ENCODE results near the gene EML6. TPM values are rescaled to one million over a fixed set of nuclear protein-coding genes. Genes with fewer than 3 reads are reported as not detected.

The EML6 gene
- total RNA-seq, 4 donors from 2014 or later = 2.3 to 15.1 (median 4.1) TPM

DNA sequence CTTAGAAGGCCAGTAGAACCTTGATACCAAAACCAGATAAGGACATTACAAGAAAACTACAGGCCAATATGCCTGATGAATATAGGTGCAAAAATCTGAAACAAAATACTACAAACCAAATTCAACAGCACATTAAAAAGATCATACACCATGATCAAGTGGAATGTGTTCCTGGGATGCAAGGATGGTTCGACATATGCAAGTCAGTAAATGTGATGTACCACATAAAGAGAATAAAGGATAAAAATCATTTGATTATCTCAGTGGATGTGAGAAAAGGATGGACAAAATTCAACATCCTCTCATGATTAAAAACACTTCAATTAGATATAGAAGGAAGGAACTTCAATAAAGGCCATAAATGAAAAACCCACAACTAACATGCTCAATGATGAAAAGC is 197.2 kb downstream of the EML6 start:
- H3K4me1 ChIP-seq = no peaks in the 10 kb centered on the region
- H3K27me3 ChIP-seq = no peaks in the 10 kb centered on the region
- H3K4me3 ChIP-seq = no peak overlapping the region
- no peak for DNase-seq (ENCODE audit: low spot score in 2 of 2)
- peaks cover 3% of the 10 kb centered on the region for H3K9me3 ChIP-seq
- WGBS = 92% methylated on average over 1 of the region's 1 CpG
- no peak overlapping the region for H3K27ac ChIP-seq
- TF ChIP-seq, protein P1, sequence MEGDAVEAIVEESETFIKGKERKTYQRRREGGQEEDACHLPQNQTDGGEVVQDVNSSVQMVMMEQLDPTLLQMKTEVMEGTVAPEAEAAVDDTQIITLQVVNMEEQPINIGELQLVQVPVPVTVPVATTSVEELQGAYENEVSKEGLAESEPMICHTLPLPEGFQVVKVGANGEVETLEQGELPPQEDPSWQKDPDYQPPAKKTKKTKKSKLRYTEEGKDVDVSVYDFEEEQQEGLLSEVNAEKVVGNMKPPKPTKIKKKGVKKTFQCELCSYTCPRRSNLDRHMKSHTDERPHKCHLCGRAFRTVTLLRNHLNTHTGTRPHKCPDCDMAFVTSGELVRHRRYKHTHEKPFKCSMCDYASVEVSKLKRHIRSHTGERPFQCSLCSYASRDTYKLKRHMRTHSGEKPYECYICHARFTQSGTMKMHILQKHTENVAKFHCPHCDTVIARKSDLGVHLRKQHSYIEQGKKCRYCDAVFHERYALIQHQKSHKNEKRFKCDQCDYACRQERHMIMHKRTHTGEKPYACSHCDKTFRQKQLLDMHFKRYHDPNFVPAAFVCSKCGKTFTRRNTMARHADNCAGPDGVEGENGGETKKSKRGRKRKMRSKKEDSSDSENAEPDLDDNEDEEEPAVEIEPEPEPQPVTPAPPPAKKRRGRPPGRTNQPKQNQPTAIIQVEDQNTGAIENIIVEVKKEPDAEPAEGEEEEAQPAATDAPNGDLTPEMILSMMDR (IDR thresholded peaks at IDR 0.05) = no peak
- no peaks in the 10 kb centered on the region for H3K36me3 ChIP-seq

DNA sequence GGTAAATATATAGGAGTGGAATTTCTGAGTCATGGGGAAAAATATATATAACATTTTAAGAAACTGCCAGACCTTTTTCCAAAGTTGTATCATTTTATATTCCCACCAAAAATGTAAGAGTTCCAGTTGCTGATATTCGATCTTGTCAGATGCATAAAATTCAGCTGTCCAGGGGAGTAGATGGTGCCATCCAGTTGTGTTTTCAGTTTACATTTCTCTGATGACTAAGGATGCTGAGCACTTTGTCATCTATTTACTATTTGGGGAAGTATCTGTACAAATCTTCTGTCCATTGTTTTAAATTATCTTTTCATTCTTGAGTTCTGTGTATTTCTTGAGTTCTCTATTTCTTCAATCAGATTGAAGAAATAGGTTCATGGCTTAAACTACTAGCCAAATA is 200.7 kb downstream of the EML6 start:
- Histone ChIP-seq H3K36me3 (no peaks in the 10 kb centered on the region), H3K4me1 (peaks cover 8% of the 10 kb centered on the region), H3K4me3 (no peak overlapping the region), H3K27me3 (no peaks in the 10 kb centered on the region), H3K27ac (no peak overlapping the region), H3K9me3 (peaks cover 3% of the 10 kb centered on the region)
- no peak for TF ChIP-seq POLR2A (IDR thresholded peaks at IDR 0.05)
- TF ChIP-seq, protein P1 (IDR thresholded peaks at IDR 0.05) = no peak
- 97% methylated on average over 1 of the region's 1 CpG for WGBS
- no peak for DNase-seq (ENCODE audit: low spot score in 2 of 2)

DNA sequence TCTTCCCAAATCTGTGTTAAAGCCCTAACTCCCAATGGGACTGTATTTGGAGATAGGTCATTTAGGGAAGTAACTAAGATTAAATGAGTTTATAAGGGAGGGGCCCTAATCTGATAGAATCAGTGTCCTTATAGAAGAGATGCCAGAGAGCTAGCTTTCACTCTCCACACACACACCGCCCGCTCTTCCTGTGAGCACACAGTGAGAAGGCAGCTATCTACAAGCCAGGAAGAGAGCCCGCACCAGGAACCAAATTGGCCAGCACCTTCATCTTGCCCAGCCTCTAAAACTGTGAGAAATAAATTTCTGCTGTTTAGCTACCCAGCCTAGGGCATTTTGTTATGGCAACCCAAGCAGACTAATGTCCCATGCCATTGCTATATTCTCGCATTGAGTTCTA is 201.6 kb downstream of the EML6 start:
- H3K36me3 ChIP-seq = no peaks in the 10 kb centered on the region
- H3K27me3 ChIP-seq = no peaks in the 10 kb centered on the region
- H3K4me1 ChIP-seq = peaks cover 11% of the 10 kb centered on the region
- WGBS = 90% methylated on average over 4 of the region's 4 CpGs
- no peak for TF ChIP-seq POLR2AphosphoS5 (IDR thresholded peaks at IDR 0.05)
- TF ChIP-seq POLR2A (IDR thresholded peaks at IDR 0.05) = no peak
- TF ChIP-seq EP300 (IDR thresholded peaks at IDR 0.05) = no peak
- TF ChIP-seq, protein P1 (IDR thresholded peaks at IDR 0.05) = no peak
- no peak overlapping the region for H3K27ac ChIP-seq
- H3K9me3 ChIP-seq = peaks cover 3% of the 10 kb centered on the region
- no peak overlapping the region for H3K4me3 ChIP-seq
- no peak for DNase-seq (ENCODE audit: low spot score in 2 of 2)

DNA sequence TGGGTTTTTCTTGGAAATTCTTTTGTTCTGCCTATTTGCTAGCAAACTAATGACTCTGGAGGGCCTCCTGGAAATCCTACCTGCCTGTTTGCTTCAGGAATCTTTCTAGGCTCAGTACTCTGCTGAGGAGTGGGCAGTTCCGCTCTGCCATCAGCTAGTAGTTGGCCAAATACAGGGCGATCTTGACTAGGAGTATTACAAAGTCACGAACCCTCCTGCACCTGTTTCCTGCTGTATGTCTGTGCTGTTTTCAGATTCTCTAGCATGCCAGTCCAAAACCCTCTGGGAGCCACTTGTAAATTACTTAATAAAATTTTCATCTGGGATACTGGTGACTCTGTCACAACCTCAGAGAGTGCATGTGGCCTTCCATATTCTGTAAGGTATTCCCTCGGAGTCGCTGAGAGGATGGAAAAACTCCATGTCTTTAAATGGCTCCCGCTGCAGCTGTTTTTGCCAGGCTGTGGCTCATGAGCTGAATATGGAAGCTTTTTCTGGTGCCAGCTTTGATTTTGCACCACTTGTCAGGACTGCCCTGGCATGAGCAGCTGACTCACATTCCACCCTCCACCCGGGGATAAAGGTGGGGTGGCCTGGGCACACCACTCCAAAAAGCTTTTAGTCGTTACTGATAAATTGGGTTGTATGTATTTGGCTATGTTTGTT is 203.8 kb downstream of the EML6 start:
- no peak for DNase-seq (ENCODE audit: low spot score in 2 of 2)
- H3K27ac ChIP-seq = no peak overlapping the region

DNA sequence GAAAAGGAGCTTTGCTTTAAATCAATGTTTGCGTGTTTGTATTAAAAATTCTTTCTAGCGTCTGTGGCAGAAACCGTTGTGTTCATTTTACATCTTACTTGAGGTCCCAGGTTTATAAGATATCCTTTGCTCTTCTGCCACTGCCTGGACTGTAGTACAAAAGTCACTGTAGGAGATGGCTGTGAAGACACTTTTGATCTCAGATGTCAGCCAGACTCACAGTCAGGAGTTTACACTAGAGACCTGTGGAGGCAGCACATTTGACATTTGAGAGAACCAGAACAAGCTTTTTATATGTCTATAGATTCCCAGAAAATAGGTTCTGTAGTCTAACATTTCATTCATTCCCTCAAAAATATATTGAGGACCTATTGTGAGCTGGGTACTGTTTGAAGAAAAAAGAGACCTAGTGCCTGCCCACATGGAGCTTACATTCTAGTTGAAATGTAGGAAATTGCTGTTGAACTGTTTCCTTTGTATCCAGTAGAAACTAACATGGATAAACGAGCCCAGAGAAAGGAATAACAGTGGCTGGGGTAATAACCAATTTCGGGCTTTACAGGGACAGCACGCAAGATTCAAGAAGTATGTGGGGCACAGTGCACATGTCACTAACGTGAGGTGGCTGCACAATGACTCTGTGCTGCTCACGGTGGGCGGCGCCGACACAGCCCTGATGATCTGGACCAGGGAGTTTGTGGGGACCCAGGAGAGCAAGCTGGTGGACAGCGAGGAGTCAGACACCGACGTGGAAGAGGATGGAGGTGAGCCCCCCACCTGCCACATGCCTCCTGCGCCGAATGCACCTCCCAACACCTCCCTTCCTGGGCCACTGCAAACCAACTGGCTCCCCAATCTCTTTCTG is 204.5 kb downstream of the EML6 start:
- H3K4me3 ChIP-seq = no peak overlapping the region
- no peaks in the 10 kb centered on the region for H3K9me3 ChIP-seq
- TF ChIP-seq EP300 (IDR thresholded peaks at IDR 0.05) = no peak
- TF ChIP-seq POLR2A (IDR thresholded peaks at IDR 0.05) = no peak
- no peak for TF ChIP-seq POLR2AphosphoS5 (IDR thresholded peaks at IDR 0.05)
- TF ChIP-seq, protein P1 (IDR thresholded peaks at IDR 0.05) = no peak
- peaks cover 11% of the 10 kb centered on the region for H3K4me1 ChIP-seq
- peak overlapping the region; percentile 3 for H3K27ac ChIP-seq
- H3K36me3 ChIP-seq = no peaks in the 10 kb centered on the region
- H3K27me3 ChIP-seq = no peaks in the 10 kb centered on the region
- DNase-seq (ENCODE audit: low spot score in 2 of 2) = no peak
- 90% methylated on average over 14 of the region's 16 CpGs for WGBS

More for the DNA sequence above, 203.8 kb downstream of the EML6 start:
- Histone ChIP-seq H3K4me1 (peaks cover 11% of the 10 kb centered on the region), H3K36me3 (no peaks in the 10 kb centered on the region), H3K27me3 (no peaks in the 10 kb centered on the region), H3K4me3 (no peak overlapping the region), H3K9me3 (no peaks in the 10 kb centered on the region)
- TF ChIP-seq POLR2A (IDR thresholded peaks at IDR 0.05) = no peak
- TF ChIP-seq, protein P1 (IDR thresholded peaks at IDR 0.05) = no peak
- no peak for TF ChIP-seq EP300 (IDR thresholded peaks at IDR 0.05)
- no peak for TF ChIP-seq POLR2AphosphoS5 (IDR thresholded peaks at IDR 0.05)
- 69% methylated on average over 8 of the region's 8 CpGs for WGBS
